ENCODE measurements around the gene HDAC10. TPM values are rescaled to one million over a fixed set of nuclear protein-coding genes. Genes with fewer than 3 reads are reported as not detected.

Gene HDAC10
- total RNA-seq, 4 donors from 2014 or later = 57.3 to 165 (median 119) TPM

DNA sequence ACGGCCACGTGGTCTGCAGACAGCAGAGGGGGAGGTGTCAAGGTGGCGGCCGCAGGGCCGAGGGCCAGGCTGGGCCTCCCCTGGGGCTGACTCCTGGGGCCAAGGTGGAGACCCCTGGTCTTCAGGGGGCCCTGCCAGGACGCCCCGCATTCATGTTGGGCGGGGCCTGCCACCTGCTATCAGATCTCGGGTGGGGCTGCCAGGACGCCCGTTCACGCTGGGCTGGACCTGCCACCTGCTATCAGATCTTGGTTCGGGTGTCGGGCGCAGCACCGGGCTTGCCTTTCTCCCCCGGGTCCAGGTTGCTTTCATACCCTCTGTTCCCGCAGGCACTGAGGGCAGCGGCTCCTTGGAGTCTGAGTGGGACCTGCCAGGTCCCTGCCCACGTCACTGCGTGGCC lies 35.2 kb upstream of the HDAC10 start:
- no peaks in the 10 kb centered on the region for H3K9me3 ChIP-seq
- peaks cover 0 to 8% (median under 1%) of the 10 kb centered on the region in 4 donors for H3K4me1 ChIP-seq
- no peak overlapping the region for H3K27ac ChIP-seq
- no peak for TF ChIP-seq POLR2A (IDR thresholded peaks at IDR 0.05)
- TF ChIP-seq, protein P1, sequence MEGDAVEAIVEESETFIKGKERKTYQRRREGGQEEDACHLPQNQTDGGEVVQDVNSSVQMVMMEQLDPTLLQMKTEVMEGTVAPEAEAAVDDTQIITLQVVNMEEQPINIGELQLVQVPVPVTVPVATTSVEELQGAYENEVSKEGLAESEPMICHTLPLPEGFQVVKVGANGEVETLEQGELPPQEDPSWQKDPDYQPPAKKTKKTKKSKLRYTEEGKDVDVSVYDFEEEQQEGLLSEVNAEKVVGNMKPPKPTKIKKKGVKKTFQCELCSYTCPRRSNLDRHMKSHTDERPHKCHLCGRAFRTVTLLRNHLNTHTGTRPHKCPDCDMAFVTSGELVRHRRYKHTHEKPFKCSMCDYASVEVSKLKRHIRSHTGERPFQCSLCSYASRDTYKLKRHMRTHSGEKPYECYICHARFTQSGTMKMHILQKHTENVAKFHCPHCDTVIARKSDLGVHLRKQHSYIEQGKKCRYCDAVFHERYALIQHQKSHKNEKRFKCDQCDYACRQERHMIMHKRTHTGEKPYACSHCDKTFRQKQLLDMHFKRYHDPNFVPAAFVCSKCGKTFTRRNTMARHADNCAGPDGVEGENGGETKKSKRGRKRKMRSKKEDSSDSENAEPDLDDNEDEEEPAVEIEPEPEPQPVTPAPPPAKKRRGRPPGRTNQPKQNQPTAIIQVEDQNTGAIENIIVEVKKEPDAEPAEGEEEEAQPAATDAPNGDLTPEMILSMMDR (IDR thresholded peaks at IDR 0.05) = no peak
- H3K4me3 ChIP-seq = no peak overlapping the region
- peaks cover 0 to 94% (median 0%) of the 10 kb centered on the region in 3 donors for H3K36me3 ChIP-seq
- H3K27me3 ChIP-seq = no peaks in the 10 kb centered on the region
- no peak for DNase-seq

DNA sequence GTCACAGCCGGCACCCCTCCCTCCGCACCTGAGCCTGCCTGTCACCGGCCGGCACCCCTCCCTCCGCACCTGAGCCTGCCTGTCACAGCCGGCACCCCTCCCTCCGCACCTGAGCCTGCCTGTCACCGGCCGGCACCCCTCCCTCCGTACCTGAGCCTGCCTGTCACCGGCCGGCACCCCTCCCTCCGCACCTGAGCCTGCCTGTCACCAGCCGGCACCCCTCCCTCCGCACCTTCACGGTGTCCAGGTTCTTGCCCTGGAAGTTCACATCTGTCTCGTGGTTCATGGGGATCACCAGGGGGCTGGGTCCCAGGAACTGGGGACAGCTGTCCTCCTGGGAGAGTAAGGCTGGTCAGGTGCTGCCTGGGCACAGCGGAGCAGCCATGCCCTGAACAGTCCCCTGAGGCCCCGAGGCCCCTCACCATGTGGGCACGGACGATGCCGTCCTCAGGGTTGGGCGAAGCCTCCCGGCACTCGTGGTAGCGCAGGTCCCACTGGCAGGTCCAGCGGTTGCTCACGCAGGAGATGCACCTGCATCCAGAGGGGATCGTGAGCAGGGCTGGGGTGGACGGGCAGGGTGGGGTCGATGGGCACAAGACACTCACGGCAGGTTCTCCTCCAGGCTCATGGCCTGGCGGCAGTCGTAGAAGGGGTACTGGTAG lies 34.6 kb upstream of the HDAC10 start:
- DNase-seq = no peak
- no peaks in the 10 kb centered on the region for H3K9me3 ChIP-seq
- no peaks in the 10 kb centered on the region for H3K27me3 ChIP-seq
- H3K4me1 ChIP-seq = peaks cover 0 to 8% (median 0%) of the 10 kb centered on the region in 4 donors
- H3K36me3 ChIP-seq = peaks cover 0 to 94% (median 0%) of the 10 kb centered on the region in 3 donors
- no peak overlapping the region for H3K4me3 ChIP-seq
- TF ChIP-seq, protein P1 (IDR thresholded peaks at IDR 0.05) = no peak
- no peak overlapping the region for H3K27ac ChIP-seq

DNA sequence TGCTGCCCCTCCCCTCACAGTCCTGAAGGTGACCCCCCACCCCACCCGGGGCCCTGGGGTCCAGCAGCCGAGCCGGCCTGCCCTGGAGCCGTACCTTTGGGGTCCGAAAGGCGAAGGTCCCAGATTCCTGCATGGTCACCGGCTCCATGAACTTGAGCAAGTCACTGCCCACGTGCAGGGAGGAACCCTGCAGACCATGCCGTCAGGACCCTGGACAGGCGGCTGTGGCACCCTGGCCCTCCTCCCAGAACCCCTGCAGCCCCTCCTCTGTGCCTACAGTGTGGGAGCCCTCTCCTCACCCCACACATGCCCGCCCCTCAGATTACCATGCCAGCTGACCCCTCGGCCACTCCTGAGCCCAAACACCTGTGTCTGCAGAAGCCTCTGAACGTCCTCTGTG lies 33.4 kb upstream of the HDAC10 start:
- Histone ChIP-seq H3K4me1 (peaks cover 0 to 8% (median 0%) of the 10 kb centered on the region in 4 donors), H3K27me3 (no peaks in the 10 kb centered on the region), H3K9me3 (no peaks in the 10 kb centered on the region), H3K27ac (no peak overlapping the region), H3K36me3 (peaks cover 0 to 94% (median 0%) of the 10 kb centered on the region in 3 donors), H3K4me3 (no peak overlapping the region)
- no peak for DNase-seq
- no peak for TF ChIP-seq POLR2A (IDR thresholded peaks at IDR 0.05)
- TF ChIP-seq, protein P1 (IDR thresholded peaks at IDR 0.05) = no peak

DNA sequence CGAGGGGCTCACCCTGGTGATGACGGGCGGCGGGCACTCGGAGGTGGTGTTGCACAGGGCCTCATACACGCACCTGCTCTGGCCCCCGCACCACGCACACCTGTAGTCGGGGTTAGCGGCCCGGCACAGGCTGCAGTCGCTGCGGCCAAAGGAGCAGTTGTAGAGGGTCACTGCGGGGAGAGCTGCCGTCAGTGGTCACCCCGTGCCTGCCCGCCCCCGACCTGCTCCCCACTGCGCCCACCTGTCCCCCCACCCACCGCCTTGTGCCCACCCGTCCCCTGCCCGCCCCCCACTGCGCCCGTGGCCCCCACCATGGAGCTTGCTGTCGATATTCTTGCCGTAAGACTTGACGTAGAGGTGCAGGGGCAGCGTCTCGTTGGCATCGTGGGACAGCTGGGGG lies 32.8 kb upstream of the HDAC10 start:
- Histone ChIP-seq H3K4me1 (peaks cover 0 to 8% (median 0%) of the 10 kb centered on the region in 4 donors), H3K9me3 (no peaks in the 10 kb centered on the region), H3K4me3 (no peak overlapping the region), H3K27me3 (no peaks in the 10 kb centered on the region), H3K27ac (no peak overlapping the region), H3K36me3 (peaks cover 0 to 94% (median 0%) of the 10 kb centered on the region in 3 donors)
- no peak for DNase-seq
- TF ChIP-seq POLR2A (IDR thresholded peaks at IDR 0.05) = no peak
- TF ChIP-seq, protein P1 (IDR thresholded peaks at IDR 0.05) = no peak

DNA sequence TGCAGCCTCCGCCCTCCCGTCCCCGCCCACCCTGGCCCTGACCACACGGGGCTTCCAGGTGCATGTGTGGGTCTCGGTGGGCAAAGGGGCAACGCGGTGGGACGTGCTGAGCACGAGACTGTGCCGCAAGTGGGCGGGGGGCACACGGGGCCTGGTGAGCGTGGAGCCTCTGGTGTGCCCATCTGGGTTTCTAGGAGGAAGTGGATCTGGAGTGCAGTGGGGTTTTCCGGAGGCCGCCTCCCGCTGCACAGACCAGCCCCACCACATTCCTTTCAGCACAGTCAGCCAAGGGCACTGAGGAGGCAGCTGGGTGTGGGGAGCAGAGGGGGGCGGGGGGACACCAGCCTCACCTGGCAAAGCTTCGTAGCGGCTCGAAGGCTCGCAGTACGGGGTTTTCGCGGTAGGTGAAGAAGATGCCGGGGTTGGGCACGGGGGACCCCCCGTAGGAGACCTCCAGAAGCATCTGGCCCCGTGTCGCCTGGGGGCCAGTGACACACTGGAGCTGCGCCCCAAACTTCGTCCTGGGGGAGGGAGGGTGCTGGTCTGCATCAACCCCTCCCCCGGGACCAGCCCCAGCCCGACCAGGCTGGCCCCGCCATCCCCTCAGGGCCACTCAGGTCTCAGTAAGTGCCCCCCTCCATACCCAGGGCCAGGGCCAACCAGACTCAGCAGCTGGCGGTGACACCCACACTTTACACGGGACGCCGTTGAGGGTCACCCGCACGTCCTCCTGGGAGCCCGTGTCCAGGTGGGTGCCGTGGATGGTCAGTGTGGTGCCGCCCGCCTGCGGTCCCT lies 31.5 kb upstream of the HDAC10 start:
- no peak for TF ChIP-seq POLR2A (IDR thresholded peaks at IDR 0.05)
- TF ChIP-seq, protein P1 (IDR thresholded peaks at IDR 0.05) = no peak
- H3K9me3 ChIP-seq = no peaks in the 10 kb centered on the region
- peaks cover 0 to 8% (median 0%) of the 10 kb centered on the region in 4 donors for H3K4me1 ChIP-seq
- H3K27me3 ChIP-seq = no peaks in the 10 kb centered on the region
- H3K4me3 ChIP-seq = no peak overlapping the region
- DNase-seq = peak in 2 of 3 donors; percentile 76
- H3K36me3 ChIP-seq = peaks cover 0 to 94% (median 0%) of the 10 kb centered on the region in 3 donors
- peak overlapping the region in 3 of 4 donors; percentile 19 to 62 (median 32) for H3K27ac ChIP-seq
